HepG2 (cell line): ENCODE results near the gene CFAP99. TPM values are rescaled to one million over a fixed set of nuclear protein-coding genes. Genes with fewer than 3 reads are reported as not detected.
"Not testable (repeated sequence)": the region's sequence is repeated elsewhere in the genome, so short reads cannot be mapped to it uniquely, and the experiment has no call there.

Experiments used
- ATAC-seq: fragments of 200-7000 bp; cut with Tn5 transposase; 3 replicates; pipeline ENCODE4 v1.9.1; 2020; ENCODE audit warnings: mild to moderate bottlenecking, moderate library complexity
- BruUV-seq: library from RNA; stranded (reverse); fragments of 400-500 nt; replicated peaks from 2 replicates; lab custom pipeline; 2021; lab: Mats Ljungman, UMichigan
- CTCF ChIA-PET: fragments of 300-600 bp; formaldehyde crosslinking; extraction: SDS; loops from one replicate; lab custom pipeline; 2021; ENCODE audit warnings: low total read pairs, inconsistent platforms, low intra/inter-chr PET ratio; lab: Yijun Ruan, JAX
- POLR2A ChIA-PET: fragments of 350-600 bp; sonication (Branson Sonifier 250); formaldehyde crosslinking; loops from one replicate; lab custom pipeline; 2020; ENCODE audit warnings: antibody characterized with exemption, inconsistent platforms; lab: Yijun Ruan, JAX
- DNase-seq: peaks from one replicate; pipeline ENCODE4 v3.0.0-alpha.2; 2015; ENCODE audit warnings: low spot score
- FAIRE-seq: peaks from 3 replicates; lab custom pipeline; 2011; peaks lifted over from hg19 to GRCh38; lab: Jason Lieb, UNC
- H2AFZ ChIP-seq: one replicate; pipeline ENCODE4 v1.6.1; 2011; ENCODE audit warnings: low read length, inconsistent platforms
- H3K27ac ChIP-seq: fragments of 300-600 bp; 3 replicates; pipeline ENCODE4 v1.8.0; 2011; ENCODE audit warnings: mixed run types, mild to moderate bottlenecking, mixed read lengths, low read length, inconsistent platforms; ENCODE audit not compliant: insufficient read depth; ENCODE audit errors: extremely low read length
- H3K27me3 ChIP-seq, 2 experiments: fragments of 200-600 bp in 1 of 2; 2 replicates in 1 of 2; 3 replicates in 1 of 2; pipeline versions ENCODE4 v1.6.0 to v1.8.0; 2011; ENCODE audit warnings: low read length in 2 of 2, mild to moderate bottlenecking in 2 of 2, moderate library complexity in 2 of 2, inconsistent platforms in 1 of 2; ENCODE audit not compliant: insufficient read depth in 2 of 2, control insufficient read depth in 1 of 2
- H3K36me3 ChIP-seq, 2 experiments: fragments of 200-600 bp in 1 of 2; replicated peaks in 1 of 2; 2 replicates in 1 of 2; 3 replicates in 1 of 2; pipeline versions ENCODE4 v1.5.1 to v1.8.0; 2011; ENCODE audit warnings: low read length in 2 of 2, inconsistent platforms in 1 of 2; ENCODE audit not compliant: insufficient read depth in 2 of 2, control insufficient read depth in 1 of 2
- H3K4me1 ChIP-seq: 2 replicates; pipeline ENCODE4 v1.5.1; 2012; ENCODE audit warnings: low read length, inconsistent platforms; ENCODE audit not compliant: insufficient read depth
- H3K4me2 ChIP-seq: 2 replicates; pipeline ENCODE4 v1.6.0; 2011; ENCODE audit warnings: low read depth, low read length, inconsistent platforms
- H3K4me3 ChIP-seq, 3 experiments: fragments of 200-600 bp in 1 of 3; sonication (generic), shearing (Covaris generic) in 1 of 3; replicated peaks in 1 of 3; 2 replicates each; pipeline ENCODE4 v1.5.1; 2011 to 2016; ENCODE audit warnings: low read length in 3 of 3, inconsistent platforms in 2 of 3, low read depth in 2 of 3, mild to moderate bottlenecking in 2 of 3, control low read depth in 1 of 3, mixed read lengths in 1 of 3; ENCODE audit not compliant: insufficient read depth in 1 of 3
- H3K79me2 ChIP-seq: one replicate; pipeline ENCODE4 v1.6.1; 2011; ENCODE audit warnings: low read length, inconsistent platforms; ENCODE audit not compliant: insufficient read depth
- H3K9ac ChIP-seq: 2 replicates; pipeline ENCODE4 v1.6.0; 2011; ENCODE audit warnings: mild to moderate bottlenecking, low read depth, low read length, inconsistent platforms; ENCODE audit not compliant: insufficient read depth
- H3K9me3 ChIP-seq: 2 replicates; pipeline ENCODE4 v1.5.1; 2012; ENCODE audit warnings: mild to moderate bottlenecking, low read length
- H4K20me1 ChIP-seq: 2 replicates; pipeline ENCODE4 v1.6.0; 2011; ENCODE audit warnings: inconsistent platforms, mild to moderate bottlenecking, low read length, moderate library complexity; ENCODE audit not compliant: insufficient read depth
- CCDC6 ChIP-seq: sonication (generic); formaldehyde crosslinking; IDR thresholded peaks from 2 replicates; pipeline ENCODE4 v1.8.1; 2022; ENCODE audit warnings: mild to moderate bottlenecking, missing genetic modification reagents, moderate library complexity
- CEBPG ChIP-seq: IDR thresholded peaks from 2 replicates; pipeline ENCODE4 v1.6.1; 2016
- EP300 ChIP-seq, 3 experiments: sonication (generic) in 1 of 3; formaldehyde crosslinking in 1 of 3; IDR thresholded peaks; 2 replicates each; pipeline versions ENCODE4 v1.5.1 to v1.6.1; 2011 to 2020; ENCODE audit warnings: low read depth in 2 of 3, low read length in 2 of 3, borderline replicate concordance in 1 of 3, improper control_type of control experiment in 1 of 3, mild to moderate bottlenecking in 1 of 3, missing genetic modification reagents in 1 of 3, moderate library complexity in 1 of 3
- GATAD2A ChIP-seq: IDR thresholded peaks from 2 replicates; pipeline ENCODE4 v1.6.1; 2016
- HINFP ChIP-seq: sonication (generic); formaldehyde crosslinking; IDR thresholded peaks from 2 replicates; pipeline ENCODE4 v1.4.0; 2020; ENCODE audit warnings: low read depth, mild to moderate bottlenecking, missing genetic modification reagents
- HNRNPLL ChIP-seq: fragments of 200-400 bp; formaldehyde crosslinking; IDR thresholded peaks from 2 replicates; pipeline ENCODE4 v1.6.1; 2017; ENCODE audit warnings: mild to moderate bottlenecking, low read depth, low read length; ENCODE audit not compliant: poor library complexity, severe bottlenecking
- NCOR1 ChIP-seq: fragments of 200-600 bp; sonication (generic); IDR thresholded peaks from 2 replicates; pipeline ENCODE4 v1.7.0; 2017; ENCODE audit warnings: antibody characterized with exemption, low read length, borderline replicate concordance
- NFIC ChIP-seq: IDR thresholded peaks from 2 replicates; pipeline ENCODE4 v1.6.1; 2012; ENCODE audit warnings: mild to moderate bottlenecking, low read length, inconsistent platforms
- PHF8 ChIP-seq: sonication (generic); formaldehyde crosslinking; IDR thresholded peaks from 2 replicates; pipeline ENCODE4 v1.5.0; 2020; ENCODE audit warnings: missing genetic modification reagents
- RARA ChIP-seq: IDR thresholded peaks from 2 replicates; pipeline ENCODE4 v1.6.1; 2016; ENCODE audit warnings: missing genetic modification reagents, missing compliant biosample characterization
- SOX6 ChIP-seq, 2 experiments: fragments of 450-650 bp in 1 of 2; sonication (generic) in 1 of 2; formaldehyde crosslinking in 1 of 2; IDR thresholded peaks; 2 replicates each; pipeline versions ENCODE4 v1.4.0 to v1.6.1; 2017 to 2020; ENCODE audit warnings: antibody characterized with exemption in 1 of 2, mild to moderate bottlenecking in 1 of 2, missing genetic modification reagents in 1 of 2
- ZBTB37 ChIP-seq: sonication (generic); formaldehyde crosslinking; IDR thresholded peaks from 2 replicates; pipeline ENCODE4 v1.4.0; 2020; ENCODE audit warnings: mild to moderate bottlenecking, missing genetic modification reagents
- ZNF121 ChIP-seq: sonication (generic); formaldehyde crosslinking; IDR thresholded peaks from 2 replicates; pipeline ENCODE4 v1.5.0; 2020; ENCODE audit warnings: mild to moderate bottlenecking, missing genetic modification reagents
- ZNF317 ChIP-seq: sonication (generic); formaldehyde crosslinking; IDR thresholded peaks from 2 replicates; pipeline ENCODE4 v1.5.0; 2020; ENCODE audit warnings: mild to moderate bottlenecking, missing genetic modification reagents
- ZNF501 ChIP-seq: sonication (generic); formaldehyde crosslinking; IDR thresholded peaks from 2 replicates; pipeline ENCODE4 v1.5.1; 2020; ENCODE audit warnings: mild to moderate bottlenecking, moderate library complexity, missing genetic modification reagents
- ZNF563 ChIP-seq: sonication (generic); formaldehyde crosslinking; IDR thresholded peaks from 2 replicates; pipeline ENCODE4 v1.8.0; 2022; ENCODE audit warnings: mild to moderate bottlenecking, moderate library complexity, missing genetic modification reagents
- ZSCAN30 ChIP-seq: sonication (generic); formaldehyde crosslinking; IDR thresholded peaks from 2 replicates; pipeline ENCODE4 v1.5.0; 2020; ENCODE audit warnings: mild to moderate bottlenecking, missing genetic modification reagents
- WGBS: methylation state at CpG from one replicate; pipeline ENCODE4 v1.1.6; 2017; ENCODE audit warnings: low lambda C conversion rate; 5-methylcytosine and 5-hydroxymethylcytosine counted together
- in situ Hi-C: cut with HindIII; loops from 2 replicates; pipeline ENCODE4 v1.10.0; 2017; ENCODE audit warnings: low pct_unique_long_range_greater_than_20kb; ENCODE audit not compliant: extremely low pct_ligation_motif_present
- intact Hi-C: fragments of 100-400 bp; cut with micrococcal nuclease; formaldehyde crosslinking; loops from one replicate; pipeline ENCODE4 v1.10.0; 2022; ENCODE audit not compliant: unreplicated experiment
- polyA plus RNA-seq, 8 experiments: library from polyadenylated mRNA; depleted of rRNA in 3 of 8; stranded (reverse) in 7 of 8; unstranded in 1 of 8; fragments of >200 nt; fragmentation: Illumina TruSeq in 4 of 8; extraction: Trizol in 4 of 8; gene quantifications; 2 replicates each; pipeline versions ENCODE4 v1.2.1 to v1.2.3, GENCODE V29; 2011 to 2016; ENCODE audit warnings: low read depth in 4 of 8, missing spikeins in 1 of 8, mixed read lengths in 1 of 8; ENCODE audit not compliant: insufficient read depth in 1 of 8
- total RNA-seq, 5 experiments: library from RNA; depleted of rRNA; stranded (reverse); fragments of >200 nt; fragmentation: Illumina TruSeq; extraction: Trizol; gene quantifications; 2 replicates each; pipeline ENCODE4 v1.2.3, GENCODE V29; 2016; ENCODE audit warnings: low read depth in 1 of 5

CFAP99 gene
- total and polyA plus RNA-seq, 2 of the 13 experiments (the other 11 are each of a cell fraction or from before 2014, with no cell fraction given): not detected

GRCh38 chr4:2429945-2430757, 11.4 kb downstream of the CFAP99 start:
- H3K79me2 ChIP-seq; H4K20me1 ChIP-seq; in situ Hi-C loops; CTCF ChIA-PET; H2AFZ ChIP-seq; H3K36me3 ChIP-seq; H3K9me3 ChIP-seq; H3K4me3 ChIP-seq; intact Hi-C loops; POLR2A ChIA-PET; H3K9ac ChIP-seq; BruUV-seq; ATAC-seq; TF ChIP-seq EP300 (CRISPR knock-in tag; IDR thresholded peaks at IDR 0.05; ENCODE audit: borderline replicate concordance); SOX6 (IDR thresholded peaks at IDR 0.05): not testable (repeated sequence)
- peaks cover 10 to 61% of the 10 kb centered on the region in 2 experiments; a peak in 4 of 5 replicates for H3K27me3 ChIP-seq
- H3K4me1 ChIP-seq: peaks cover 20% of the 10 kb centered on the region
- DNase-seq: peak; percentile 21
- peak; percentile 23 for FAIRE-seq
- 19% methylated on average over 25 of the region's 49 CpGs for WGBS
- H3K27ac ChIP-seq: peak overlapping the region; percentile 43
- peak overlapping the region; percentile 13; the same call in 1 of the 2 replicates for H3K4me2 ChIP-seq
- TF ChIP-seq NCOR1: peak; percentile 83; the same call in 1 of the 2 replicates
- TF ChIP-seq EP300 (IDR thresholded peaks at IDR 0.05; ENCODE audit: low read depth in 2 of 2, low read length in 2 of 2): peak in 1 of 2 experiments; percentile 77; a peak in 1 of 4 replicates
- TF ChIP-seq GATAD2A: 0 out of 2 replicates have a peak, but pooled peaks have one; percentile 6
- peak; percentile 96 for TF ChIP-seq HINFP (CRISPR knock-in tag)
- peak; percentile 48 for TF ChIP-seq HNRNPLL
- TF ChIP-seq ZNF501 (CRISPR knock-in tag): 0 out of 2 replicates have a peak, but pooled peaks have one; percentile 13
- peak; percentile 46; the same call in 1 of the 2 replicates for TF ChIP-seq ZSCAN30 (CRISPR knock-in tag)
- TF ChIP-seq ZNF317 (CRISPR knock-in tag): peak; percentile 60; the same call in 1 of the 2 replicates
- TF ChIP-seq ZNF563 (CRISPR knock-in tag): 0 out of 2 replicates have a peak, but pooled peaks have one; percentile 28
- TF ChIP-seq CEBPG (CRISPR knock-in tag): peak; percentile 91
- TF ChIP-seq ZNF121 (CRISPR knock-in tag): peak; percentile 92
- 0 out of 2 replicates have a peak, but pooled peaks have one; percentile 18 for TF ChIP-seq RARA (CRISPR knock-in tag)
- TF ChIP-seq NFIC: 0 out of 2 replicates have a peak, but pooled peaks have one; percentile 34
- TF ChIP-seq CCDC6 (CRISPR knock-in tag): 0 out of 2 replicates have a peak, but pooled peaks have one; percentile 19
- 0 out of 2 replicates have a peak, but pooled peaks have one; percentile 16 for TF ChIP-seq PHF8 (CRISPR knock-in tag)
- TF ChIP-seq SOX6 (CRISPR knock-in tag; IDR thresholded peaks at IDR 0.05): peak; percentile 42; the same call in 1 of the 2 replicates
- TF ChIP-seq ZBTB37 (CRISPR knock-in tag): peak; percentile 100
